WERI-Rb-1 (cell line): ENCODE data around the gene PRPF8.

Source experiments
- DNase-seq: peaks from one replicate; pipeline ENCODE4 v3.0.0-alpha.2; 2020
- H3K27ac ChIP-seq: fragments of 250-450 bp; sonication (Bioruptor Pico); 2 replicates; pipeline ENCODE4 v1.5.1; 2020; ENCODE audit warnings: mild to moderate bottlenecking, moderate library complexity
- H3K27me3 ChIP-seq: fragments of 250-450 bp; sonication (Bioruptor Pico); 2 replicates; pipeline ENCODE4 v1.5.1; 2021; ENCODE audit warnings: mild to moderate bottlenecking, low read depth, moderate library complexity; ENCODE audit not compliant: insufficient read depth, severe bottlenecking
- H3K36me3 ChIP-seq: fragments of 250-450 bp; sonication (Bioruptor Pico); 2 replicates; pipeline ENCODE4 v1.5.1; 2020; ENCODE audit warnings: mild to moderate bottlenecking, moderate library complexity
- H3K4me3 ChIP-seq: 2 replicates; pipeline ENCODE4 v1.5.1; 2011; ENCODE audit warnings: low read depth, mild to moderate bottlenecking, control low read depth, low read length
- H3K9me3 ChIP-seq: fragments of 250-450 bp; sonication (Bioruptor Pico); 2 replicates; pipeline ENCODE4 v1.5.1; 2021; ENCODE audit warnings: mild to moderate bottlenecking, moderate library complexity; ENCODE audit not compliant: severe bottlenecking
- CTCF ChIP-seq: IDR thresholded peaks from 2 replicates; pipeline ENCODE4 v1.5.1; 2011; ENCODE audit warnings: low read depth, mild to moderate bottlenecking, control low read depth, inconsistent platforms, low read length

Gene PRPF8

GRCh38 chr17:1684378-1685189 lies at the start of gene PRPF8:
PRPF8 (minus strand) TSS chr17:1684867; CDS start chr17:1684571, 296 bp downstream.
- DNase-seq: peak; percentile 98
- H3K27me3 ChIP-seq: no peaks in the 10 kb centered on the region
- peaks cover 46% of the 10 kb centered on the region for H3K36me3 ChIP-seq
- H3K27ac ChIP-seq: peak within 1 kb of the TSS; percentile 96
- H3K4me3 ChIP-seq: peak within 1 kb of the TSS; percentile 99
- TF ChIP-seq CTCF: no peak
- no peaks in the 10 kb centered on the region for H3K9me3 ChIP-seq

- Histone ChIP-seq H3K27me3 (no peaks in the 10 kb centered on the region), H3K27ac (no peak overlapping the region), H3K36me3 (peaks cover 19% of the 10 kb centered on the region), H3K4me3 (no peak overlapping the region), H3K9me3 (no peaks in the 10 kb centered on the region)
- DNase-seq: no peak
- TF ChIP-seq CTCF: no peak
Observed at GRCh38 chr17:1733759-1734158, 49.1 kb upstream of the PRPF8 start.

- DNase-seq: no peak
- H3K4me3 ChIP-seq: no peak overlapping the region
- TF ChIP-seq CTCF: no peak
- H3K27me3 ChIP-seq: no peaks in the 10 kb centered on the region
- H3K27ac ChIP-seq: no peak overlapping the region
- no peaks in the 10 kb centered on the region for H3K9me3 ChIP-seq
- H3K36me3 ChIP-seq: peaks cover 22% of the 10 kb centered on the region
Observed at GRCh38 chr17:1732833-1733321, 48.2 kb upstream of the PRPF8 start.

GRCh38 chr17:1732241-1732832 lies 47.7 kb upstream of the PRPF8 start:
- Histone ChIP-seq H3K9me3 (no peaks in the 10 kb centered on the region), H3K27me3 (no peaks in the 10 kb centered on the region), H3K27ac (no peak overlapping the region), H3K36me3 (peaks cover 23% of the 10 kb centered on the region), H3K4me3 (no peak overlapping the region)
- no peak for DNase-seq
- TF ChIP-seq CTCF: no peak

- Histone ChIP-seq H3K4me3 (no peak overlapping the region), H3K27ac (no peak overlapping the region), H3K36me3 (peaks cover 18% of the 10 kb centered on the region), H3K27me3 (no peaks in the 10 kb centered on the region), H3K9me3 (no peaks in the 10 kb centered on the region)
- DNase-seq: no peak
- TF ChIP-seq CTCF: no peak
Observed at GRCh38 chr17:1731194-1731506, 46.5 kb upstream of the PRPF8 start.
